HG03097 (cell line): ENCODE results near the gene EDN1.

ENCODE experiments used
- ATAC-seq: cut with Tn5 transposase; IDR thresholded peaks from one replicate; pipeline ENCODE4 v1.9.1; 2021; ENCODE audit not compliant: unreplicated experiment, low FRiP score

Gene EDN1

GRCh38 chr6:12344296-12344695, 54.1 kb downstream of the EDN1 start:
- ATAC-seq: no peak

- ATAC-seq: no peak
These were observed 55.0 kb downstream of the EDN1 start for GRCh38 chr6:12344961-12345693.

GRCh38 chr6:12345694-12346058, 55.5 kb downstream of the EDN1 start:
- no peak for ATAC-seq
